HepG2 (cell line): ENCODE results near the gene PELI3. TPM values are rescaled to one million over a fixed set of nuclear protein-coding genes. Genes with fewer than 3 reads are reported as not detected.

Experiments used
- HDAC1 ChIP-seq: sonication (generic); formaldehyde crosslinking; IDR thresholded peaks from 2 replicates; pipeline ENCODE4 v1.5.1; 2020; ENCODE audit warnings: mild to moderate bottlenecking, missing genetic modification reagents
- HMG20B ChIP-seq: conservative IDR thresholded peaks from 2 replicates; pipeline ENCODE4 v1.6.1; 2016; ENCODE audit warnings: missing genetic modification reagents, missing compliant biosample characterization
- KLF11 ChIP-seq: IDR thresholded peaks from 2 replicates; pipeline ENCODE4 v1.6.1; 2016; ENCODE audit warnings: missing compliant biosample characterization
- MAZ ChIP-seq, 2 experiments: sonication (generic) in 1 of 2; formaldehyde crosslinking in 1 of 2; IDR thresholded peaks; 2 replicates each; pipeline versions ENCODE4 v1.5.0 to v1.6.1; 2012 to 2020; ENCODE audit warnings: low read depth in 2 of 2, mild to moderate bottlenecking in 2 of 2, borderline replicate concordance in 1 of 2, improper control_type of control experiment in 1 of 2, low read length in 1 of 2, missing genetic modification reagents in 1 of 2, moderate library complexity in 1 of 2
- MED1 ChIP-seq: sonication (generic); formaldehyde crosslinking; IDR thresholded peaks from 2 replicates; pipeline ENCODE4 v1.4.0; 2020; ENCODE audit warnings: missing genetic modification reagents
- MEF2D ChIP-seq: sonication (generic); formaldehyde crosslinking; IDR thresholded peaks from 2 replicates; pipeline ENCODE4 v1.5.1; 2020; ENCODE audit warnings: mild to moderate bottlenecking, missing genetic modification reagents
- NFYB ChIP-seq: sonication (generic); formaldehyde crosslinking; IDR thresholded peaks from 2 replicates; pipeline ENCODE4 v1.4.0; 2020; ENCODE audit warnings: missing genetic modification reagents
- RAD51 ChIP-seq: fragments of 450-650 bp; IDR thresholded peaks from 2 replicates; pipeline ENCODE4 v1.6.1; 2016; ENCODE audit warnings: borderline replicate concordance
- SATB2 ChIP-seq: sonication (generic); formaldehyde crosslinking; IDR thresholded peaks from 2 replicates; pipeline ENCODE4 v1.5.0; 2020; ENCODE audit warnings: missing genetic modification reagents
- TCF7L2 ChIP-seq: IDR thresholded peaks from 2 replicates; pipeline ENCODE4 v1.6.1; 2011; ENCODE audit warnings: mild to moderate bottlenecking, low read depth, low read length, moderate library complexity
- ZBTB20 ChIP-seq: sonication (generic); formaldehyde crosslinking; IDR thresholded peaks from 2 replicates; pipeline ENCODE4 v1.8.1; 2023; ENCODE audit warnings: missing genetic modification reagents, low read depth, mild to moderate bottlenecking, borderline replicate concordance
- ZNF138 ChIP-seq: sonication (generic); formaldehyde crosslinking; IDR thresholded peaks from 2 replicates; pipeline ENCODE4 v1.5.0; 2020; ENCODE audit warnings: mild to moderate bottlenecking, low read depth, missing genetic modification reagents
- ZNF230 ChIP-seq: sonication (generic); formaldehyde crosslinking; IDR thresholded peaks from 2 replicates; pipeline ENCODE4 v1.4.0; 2020; ENCODE audit warnings: mild to moderate bottlenecking, missing genetic modification reagents
- ZNF530 ChIP-seq: sonication (generic); formaldehyde crosslinking; IDR thresholded peaks from 2 replicates; pipeline ENCODE4 v1.5.0; 2020; ENCODE audit warnings: low read depth, mild to moderate bottlenecking, missing genetic modification reagents
- ZNF816 ChIP-seq: sonication (generic); formaldehyde crosslinking; IDR thresholded peaks from 2 replicates; pipeline ENCODE4 v1.8.0; 2022; ENCODE audit warnings: missing genetic modification reagents, mild to moderate bottlenecking, borderline replicate concordance
- polyA plus RNA-seq, 8 experiments: library from polyadenylated mRNA; depleted of rRNA in 3 of 8; stranded (reverse) in 7 of 8; unstranded in 1 of 8; fragments of >200 nt; fragmentation: Illumina TruSeq in 4 of 8; extraction: Trizol in 4 of 8; gene quantifications; 2 replicates each; pipeline versions ENCODE4 v1.2.1 to v1.2.3, GENCODE V29; 2011 to 2016; ENCODE audit warnings: low read depth in 4 of 8, missing spikeins in 1 of 8, mixed read lengths in 1 of 8; ENCODE audit not compliant: insufficient read depth in 1 of 8
- total RNA-seq, 5 experiments: library from RNA; depleted of rRNA; stranded (reverse); fragments of >200 nt; fragmentation: Illumina TruSeq; extraction: Trizol; gene quantifications; 2 replicates each; pipeline ENCODE4 v1.2.3, GENCODE V29; 2016; ENCODE audit warnings: low read depth in 1 of 5
- TF ChIP-seq, protein P1 (sequence below): sonication (generic); formaldehyde crosslinking; IDR thresholded peaks from 2 replicates; pipeline ENCODE4 v1.5.0; 2020; ENCODE audit warnings: mild to moderate bottlenecking, missing genetic modification reagents, borderline replicate concordance
- TF ChIP-seq, protein P2 (sequence below): sonication (generic); formaldehyde crosslinking; IDR thresholded peaks from 2 replicates; pipeline ENCODE4 v1.4.0; 2020; ENCODE audit warnings: missing genetic modification reagents, borderline replicate concordance

Gene PELI3
- total and polyA plus RNA-seq, 2 of the 13 experiments (the other 11 are each of a cell fraction or from before 2014, with no cell fraction given): 2.0 to 4.0 TPM

DNA sequence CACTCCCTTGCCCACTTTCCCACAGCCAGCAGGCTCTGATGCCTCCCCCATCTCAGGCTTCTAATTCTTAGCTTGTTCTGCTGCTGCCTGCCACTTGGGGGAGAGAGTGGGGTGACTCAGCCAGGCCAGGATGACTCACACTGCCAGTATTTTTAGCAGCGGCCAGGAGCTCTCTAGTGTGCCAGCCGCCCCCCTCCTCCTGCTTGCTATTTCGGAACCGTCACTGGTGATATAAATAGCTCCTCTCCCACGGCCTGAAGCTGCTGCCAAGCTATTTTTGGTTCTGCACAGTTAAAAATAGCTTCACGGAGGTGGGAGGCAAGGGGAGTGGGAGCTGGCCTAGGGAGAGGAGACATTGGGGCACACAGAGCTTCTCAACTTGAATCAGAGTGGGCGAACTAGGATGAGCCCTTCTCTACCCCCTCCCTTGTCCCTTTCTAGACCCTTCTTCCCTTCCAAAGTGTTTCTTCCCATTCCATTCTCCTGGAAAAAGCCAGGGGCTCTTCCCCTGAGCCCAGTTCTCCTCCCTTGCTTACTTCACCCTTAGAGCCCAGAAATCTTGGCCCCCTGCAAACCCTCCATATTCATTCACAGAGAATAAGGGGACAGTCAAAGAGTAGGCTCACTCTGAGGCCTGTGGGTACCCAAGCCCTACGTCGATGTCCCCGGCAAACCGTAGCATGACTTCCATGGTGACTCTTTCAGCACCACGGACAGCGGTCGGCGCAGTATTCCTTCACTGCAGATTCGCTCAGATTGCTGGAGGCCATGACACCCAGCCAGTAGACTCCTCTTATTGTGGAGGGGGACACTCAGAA lies 48.3 kb upstream of the PELI3 start (continued):
- TF ChIP-seq, protein P1, sequence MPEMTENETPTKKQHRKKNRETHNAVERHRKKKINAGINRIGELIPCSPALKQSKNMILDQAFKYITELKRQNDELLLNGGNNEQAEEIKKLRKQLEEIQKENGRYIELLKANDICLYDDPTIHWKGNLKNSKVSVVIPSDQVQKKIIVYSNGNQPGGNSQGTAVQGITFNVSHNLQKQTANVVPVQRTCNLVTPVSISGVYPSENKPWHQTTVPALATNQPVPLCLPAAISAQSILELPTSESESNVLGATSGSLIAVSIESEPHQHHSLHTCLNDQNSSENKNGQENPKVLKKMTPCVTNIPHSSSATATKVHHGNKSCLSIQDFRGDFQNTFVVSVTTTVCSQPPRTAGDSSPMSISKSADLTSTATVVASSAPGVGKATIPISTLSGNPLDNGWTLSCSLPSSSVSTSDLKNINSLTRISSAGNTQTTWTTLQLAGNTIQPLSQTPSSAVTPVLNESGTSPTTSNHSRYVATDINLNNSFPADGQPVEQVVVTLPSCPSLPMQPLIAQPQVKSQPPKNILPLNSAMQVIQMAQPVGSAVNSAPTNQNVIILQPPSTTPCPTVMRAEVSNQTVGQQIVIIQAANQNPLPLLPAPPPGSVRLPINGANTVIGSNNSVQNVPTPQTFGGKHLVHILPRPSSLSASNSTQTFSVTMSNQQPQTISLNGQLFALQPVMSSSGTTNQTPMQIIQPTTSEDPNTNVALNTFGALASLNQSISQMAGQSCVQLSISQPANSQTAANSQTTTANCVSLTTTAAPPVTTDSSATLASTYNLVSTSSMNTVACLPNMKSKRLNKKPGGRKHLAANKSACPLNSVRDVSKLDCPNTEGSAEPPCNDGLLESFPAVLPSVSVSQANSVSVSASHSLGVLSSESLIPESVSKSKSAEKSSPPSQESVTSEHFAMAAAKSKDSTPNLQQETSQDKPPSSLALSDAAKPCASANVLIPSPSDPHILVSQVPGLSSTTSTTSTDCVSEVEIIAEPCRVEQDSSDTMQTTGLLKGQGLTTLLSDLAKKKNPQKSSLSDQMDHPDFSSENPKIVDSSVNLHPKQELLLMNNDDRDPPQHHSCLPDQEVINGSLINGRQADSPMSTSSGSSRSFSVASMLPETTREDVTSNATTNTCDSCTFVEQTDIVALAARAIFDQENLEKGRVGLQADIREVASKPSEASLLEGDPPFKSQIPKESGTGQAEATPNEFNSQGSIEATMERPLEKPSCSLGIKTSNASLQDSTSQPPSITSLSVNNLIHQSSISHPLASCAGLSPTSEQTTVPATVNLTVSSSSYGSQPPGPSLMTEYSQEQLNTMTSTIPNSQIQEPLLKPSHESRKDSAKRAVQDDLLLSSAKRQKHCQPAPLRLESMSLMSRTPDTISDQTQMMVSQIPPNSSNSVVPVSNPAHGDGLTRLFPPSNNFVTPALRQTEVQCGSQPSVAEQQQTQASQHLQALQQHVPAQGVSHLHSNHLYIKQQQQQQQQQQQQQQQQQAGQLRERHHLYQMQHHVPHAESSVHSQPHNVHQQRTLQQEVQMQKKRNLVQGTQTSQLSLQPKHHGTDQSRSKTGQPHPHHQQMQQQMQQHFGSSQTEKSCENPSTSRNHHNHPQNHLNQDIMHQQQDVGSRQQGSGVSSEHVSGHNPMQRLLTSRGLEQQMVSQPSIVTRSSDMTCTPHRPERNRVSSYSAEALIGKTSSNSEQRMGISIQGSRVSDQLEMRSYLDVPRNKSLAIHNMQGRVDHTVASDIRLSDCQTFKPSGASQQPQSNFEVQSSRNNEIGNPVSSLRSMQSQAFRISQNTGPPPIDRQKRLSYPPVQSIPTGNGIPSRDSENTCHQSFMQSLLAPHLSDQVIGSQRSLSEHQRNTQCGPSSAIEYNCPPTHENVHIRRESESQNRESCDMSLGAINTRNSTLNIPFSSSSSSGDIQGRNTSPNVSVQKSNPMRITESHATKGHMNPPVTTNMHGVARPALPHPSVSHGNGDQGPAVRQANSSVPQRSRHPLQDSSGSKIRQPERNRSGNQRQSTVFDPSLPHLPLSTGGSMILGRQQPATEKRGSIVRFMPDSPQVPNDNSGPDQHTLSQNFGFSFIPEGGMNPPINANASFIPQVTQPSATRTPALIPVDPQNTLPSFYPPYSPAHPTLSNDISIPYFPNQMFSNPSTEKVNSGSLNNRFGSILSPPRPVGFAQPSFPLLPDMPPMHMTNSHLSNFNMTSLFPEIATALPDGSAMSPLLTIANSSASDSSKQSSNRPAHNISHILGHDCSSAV (CRISPR knock-in tag): no peak
- TF ChIP-seq MAZ (IDR thresholded peaks at IDR 0.05; ENCODE audit: borderline replicate concordance, low read depth, low read length) (no peak), MAZ (CRISPR knock-in tag; IDR thresholded peaks at IDR 0.05; ENCODE audit: low read depth) (peak; percentile 72), SATB2 (peak; percentile 88), ZNF230 (CRISPR knock-in tag) (no peak), RAD51 (no peak), MED1 (CRISPR knock-in tag) (peak; percentile 66), ZBTB20 (CRISPR knock-in tag) (peak; percentile 77; the same call in 1 of the 2 replicates), HMG20B (CRISPR knock-in tag) (0 out of 2 replicates have a peak, but pooled peaks have one; percentile 49), ZNF138 (CRISPR knock-in tag) (0 out of 2 replicates have a peak, but pooled peaks have one; percentile 64), ZNF530 (0 out of 2 replicates have a peak, but pooled peaks have one; percentile 70), KLF11 (CRISPR knock-in tag) (peak; percentile 96), MEF2D (CRISPR knock-in tag) (0 out of 2 replicates have a peak, but pooled peaks have one; percentile 1), NFYB (CRISPR knock-in tag) (0 out of 2 replicates have a peak, but pooled peaks have one; percentile 11), ZNF816 (CRISPR knock-in tag) (no peak), HDAC1 (CRISPR knock-in tag) (no peak), TCF7L2 (no peak)
- TF ChIP-seq, protein P2, sequence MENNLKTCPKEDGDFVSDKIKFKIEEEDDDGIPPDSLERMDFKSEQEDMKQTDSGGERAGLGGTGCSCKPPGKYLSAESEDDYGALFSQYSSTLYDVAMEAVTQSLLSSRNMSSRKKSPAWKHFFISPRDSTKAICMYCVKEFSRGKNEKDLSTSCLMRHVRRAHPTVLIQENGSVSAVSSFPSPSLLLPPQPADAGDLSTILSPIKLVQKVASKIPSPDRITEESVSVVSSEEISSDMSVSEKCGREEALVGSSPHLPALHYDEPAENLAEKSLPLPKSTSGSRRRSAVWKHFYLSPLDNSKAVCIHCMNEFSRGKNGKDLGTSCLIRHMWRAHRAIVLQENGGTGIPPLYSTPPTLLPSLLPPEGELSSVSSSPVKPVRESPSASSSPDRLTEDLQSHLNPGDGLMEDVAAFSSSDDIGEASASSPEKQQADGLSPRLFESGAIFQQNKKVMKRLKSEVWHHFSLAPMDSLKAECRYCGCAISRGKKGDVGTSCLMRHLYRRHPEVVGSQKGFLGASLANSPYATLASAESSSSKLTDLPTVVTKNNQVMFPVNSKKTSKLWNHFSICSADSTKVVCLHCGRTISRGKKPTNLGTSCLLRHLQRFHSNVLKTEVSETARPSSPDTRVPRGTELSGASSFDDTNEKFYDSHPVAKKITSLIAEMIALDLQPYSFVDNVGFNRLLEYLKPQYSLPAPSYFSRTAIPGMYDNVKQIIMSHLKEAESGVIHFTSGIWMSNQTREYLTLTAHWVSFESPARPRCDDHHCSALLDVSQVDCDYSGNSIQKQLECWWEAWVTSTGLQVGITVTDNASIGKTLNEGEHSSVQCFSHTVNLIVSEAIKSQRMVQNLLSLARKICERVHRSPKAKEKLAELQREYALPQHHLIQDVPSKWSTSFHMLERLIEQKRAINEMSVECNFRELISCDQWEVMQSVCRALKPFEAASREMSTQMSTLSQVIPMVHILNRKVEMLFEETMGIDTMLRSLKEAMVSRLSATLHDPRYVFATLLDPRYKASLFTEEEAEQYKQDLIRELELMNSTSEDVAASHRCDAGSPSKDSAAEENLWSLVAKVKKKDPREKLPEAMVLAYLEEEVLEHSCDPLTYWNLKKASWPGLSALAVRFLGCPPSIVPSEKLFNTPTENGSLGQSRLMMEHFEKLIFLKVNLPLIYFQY (CRISPR knock-in tag): peak; percentile 80
